GM12892 (cell line): ENCODE data around the gene AGK.
"Not testable (repeated sequence)": the region's sequence is repeated elsewhere in the genome, so short reads cannot be mapped to it uniquely, and the experiment has no call there.

Source experiments
- DNase-seq: peaks from one replicate; pipeline ENCODE4 v3.0.0; 2011; ENCODE audit not compliant: insufficient read length
- FAIRE-seq: peaks from 2 replicates; lab custom pipeline; 2011; peaks lifted over from hg19 to GRCh38; lab: Jason Lieb, UNC
- POLR2A ChIP-seq: IDR thresholded peaks from 2 replicates; pipeline ENCODE4 v1.6.1; 2011; ENCODE audit warnings: low read depth, low read length, control low read depth
- POLR2AphosphoS5 ChIP-seq: IDR thresholded peaks from 2 replicates; pipeline ENCODE4 v1.6.1; 2011; ENCODE audit warnings: low read depth, low read length, control low read depth
- TAF1 ChIP-seq: IDR thresholded peaks from 2 replicates; pipeline ENCODE4 v1.6.1; 2011; ENCODE audit warnings: low read depth, mild to moderate bottlenecking, control low read depth, low read length, borderline replicate concordance

Gene AGK

DNA sequence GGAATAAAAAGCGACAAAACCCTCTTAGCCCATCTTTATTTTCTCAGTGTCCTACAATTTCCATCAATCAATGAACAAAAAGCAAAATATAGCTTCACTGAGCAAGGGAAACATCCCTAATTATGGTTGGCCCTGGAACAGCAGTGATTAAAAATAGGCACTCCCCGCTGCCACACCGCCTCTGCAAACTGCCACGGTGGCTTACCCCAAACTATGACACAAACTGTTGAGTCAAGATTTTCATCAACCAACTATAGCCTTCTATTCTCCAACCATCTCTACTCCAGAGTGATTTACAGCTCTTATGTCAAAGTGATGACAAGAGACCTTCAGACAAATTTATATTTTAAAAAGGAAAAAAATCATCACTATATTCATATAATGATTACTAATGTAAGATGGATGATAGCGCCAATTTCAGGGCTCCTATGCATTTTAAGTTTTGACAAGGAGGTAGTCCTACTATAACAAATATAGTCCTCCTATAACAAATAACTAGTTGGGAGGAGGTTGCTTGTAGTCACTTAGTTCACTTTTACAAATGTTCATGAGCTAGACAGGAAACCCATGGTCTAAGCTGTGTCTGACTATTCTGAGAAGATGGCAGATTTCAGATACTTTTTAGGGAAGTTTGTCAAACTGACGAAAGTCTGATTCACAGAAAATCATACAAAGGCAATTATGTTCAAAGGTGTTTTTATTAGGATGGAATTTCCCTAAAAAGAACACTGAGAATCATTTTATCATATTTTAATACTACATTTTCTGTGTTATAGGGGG is 124.4 kb downstream of the AGK start:
- FAIRE-seq (no peak), DNase-seq (no peak)
- TF ChIP-seq POLR2A = no peak
- TF ChIP-seq TAF1 = no peak
- TF ChIP-seq POLR2AphosphoS5 = no peak

- no peak for DNase-seq
- TF ChIP-seq POLR2AphosphoS5 = no peak
- TF ChIP-seq TAF1 = no peak
- TF ChIP-seq POLR2A = no peak
- peak; percentile 17 for FAIRE-seq
Measured at GRCh38 chr7:141676618-141677017, 125.4 kb downstream of the AGK start.

DNA sequence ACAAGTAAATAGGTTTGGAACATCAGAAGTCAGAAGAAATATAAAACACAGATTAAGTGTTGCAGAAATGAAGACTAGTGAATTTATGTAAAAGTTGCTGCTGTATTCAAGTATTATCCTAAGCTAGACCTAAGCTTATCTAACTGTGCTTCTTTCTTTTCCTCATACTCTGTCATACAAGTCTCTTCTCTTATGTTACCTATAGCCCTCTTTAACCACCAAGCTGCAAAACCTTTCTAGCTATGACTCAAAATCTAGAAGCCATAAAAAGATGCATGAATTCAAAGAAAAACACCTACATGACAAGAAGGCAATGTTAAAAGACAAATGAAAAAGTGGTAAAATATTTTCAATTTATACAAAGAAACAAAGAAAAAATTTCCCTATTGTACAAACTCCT is 127.8 kb downstream of the AGK start:
- FAIRE-seq = no peak
- TF ChIP-seq POLR2AphosphoS5 (no peak), POLR2A (no peak), TAF1 (no peak)
- DNase-seq = no peak

DNA sequence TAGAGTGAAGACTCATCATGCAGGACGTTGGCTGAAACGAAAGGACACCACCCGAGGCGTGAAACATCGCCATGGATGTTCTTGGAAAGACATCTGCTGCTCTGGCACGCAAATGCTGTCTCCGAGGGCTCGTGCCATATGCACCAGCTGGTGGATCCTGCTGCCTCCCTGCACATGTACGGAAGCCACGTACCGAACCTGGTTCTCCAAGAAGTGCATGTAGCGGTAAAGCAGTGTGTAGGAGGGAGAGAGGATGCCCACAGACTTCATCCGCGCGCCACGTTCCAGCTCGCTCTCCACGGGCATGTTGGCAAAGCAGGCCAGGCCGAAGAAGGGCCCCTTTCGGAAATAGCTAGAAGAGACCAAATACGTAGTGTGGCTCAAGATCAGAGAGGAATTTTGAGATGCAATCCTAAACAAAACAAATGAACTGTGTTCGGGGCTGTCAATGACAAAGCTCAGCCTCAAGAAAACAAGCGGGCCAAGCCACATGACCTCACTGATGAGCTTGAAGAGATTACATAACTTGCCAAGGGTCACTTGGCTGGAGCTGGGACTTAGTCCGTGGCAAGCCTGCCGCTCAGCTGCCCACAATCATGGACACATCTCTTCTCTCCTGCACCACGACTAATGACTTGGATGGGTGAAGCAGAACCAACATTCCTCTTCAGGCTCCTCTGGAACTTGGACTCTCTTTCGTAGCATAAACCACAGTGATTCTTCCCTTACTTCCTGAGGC is 134.2 kb downstream of the AGK start:
- TF ChIP-seq POLR2A (no peak), TAF1 (no peak), POLR2AphosphoS5 (no peak)
- DNase-seq = no peak
- FAIRE-seq = no peak

DNA sequence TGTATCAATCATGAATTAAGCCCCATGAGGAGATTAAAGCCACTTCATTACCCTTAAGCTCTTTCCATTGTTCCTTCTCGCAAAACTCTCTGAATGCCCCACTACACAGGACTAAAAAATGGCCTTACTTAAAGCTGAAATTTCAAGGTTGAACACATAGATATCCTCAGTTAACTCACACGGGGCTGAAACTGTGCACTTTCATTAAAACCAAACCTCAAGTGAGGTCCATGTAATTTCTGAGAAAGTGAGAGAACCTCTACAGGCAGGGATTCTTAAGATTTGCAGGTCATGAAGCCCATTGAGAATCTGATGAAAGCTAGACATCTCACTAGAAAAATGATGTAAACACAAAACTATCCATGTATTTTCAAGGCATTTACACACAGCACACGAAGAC is 134.9 kb downstream of the AGK start:
- FAIRE-seq (no peak), DNase-seq (no peak)
- no peak for TF ChIP-seq POLR2AphosphoS5

GRCh38 chr7:141686670-141687069 is 135.5 kb downstream of the AGK start:
- FAIRE-seq (no peak), DNase-seq (no peak)
- TF ChIP-seq TAF1 (no peak), POLR2A (no peak), POLR2AphosphoS5 (no peak)

DNA sequence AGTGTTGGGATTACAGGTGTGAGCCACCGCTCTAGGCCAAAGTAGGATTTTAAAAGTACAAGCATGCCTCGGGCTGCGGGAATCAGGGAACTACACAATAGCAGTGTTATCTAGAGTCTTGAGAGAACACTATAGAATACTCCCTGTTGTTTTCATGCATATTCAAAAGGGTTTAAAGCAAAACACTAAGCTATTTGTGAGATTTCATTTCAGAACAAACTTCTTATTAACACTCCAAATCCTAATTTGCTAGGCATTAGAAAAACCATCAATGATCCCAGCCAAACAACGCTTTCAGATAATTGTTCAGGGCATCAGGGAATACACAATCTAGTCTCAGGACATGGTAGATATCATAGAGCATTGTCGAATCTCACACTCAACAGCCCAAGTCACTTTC is 136.8 kb downstream of the AGK start:
- DNase-seq (no peak), FAIRE-seq (no peak)
- TF ChIP-seq POLR2AphosphoS5 = no peak
- TF ChIP-seq POLR2A = no peak
- TF ChIP-seq TAF1 = no peak

DNA sequence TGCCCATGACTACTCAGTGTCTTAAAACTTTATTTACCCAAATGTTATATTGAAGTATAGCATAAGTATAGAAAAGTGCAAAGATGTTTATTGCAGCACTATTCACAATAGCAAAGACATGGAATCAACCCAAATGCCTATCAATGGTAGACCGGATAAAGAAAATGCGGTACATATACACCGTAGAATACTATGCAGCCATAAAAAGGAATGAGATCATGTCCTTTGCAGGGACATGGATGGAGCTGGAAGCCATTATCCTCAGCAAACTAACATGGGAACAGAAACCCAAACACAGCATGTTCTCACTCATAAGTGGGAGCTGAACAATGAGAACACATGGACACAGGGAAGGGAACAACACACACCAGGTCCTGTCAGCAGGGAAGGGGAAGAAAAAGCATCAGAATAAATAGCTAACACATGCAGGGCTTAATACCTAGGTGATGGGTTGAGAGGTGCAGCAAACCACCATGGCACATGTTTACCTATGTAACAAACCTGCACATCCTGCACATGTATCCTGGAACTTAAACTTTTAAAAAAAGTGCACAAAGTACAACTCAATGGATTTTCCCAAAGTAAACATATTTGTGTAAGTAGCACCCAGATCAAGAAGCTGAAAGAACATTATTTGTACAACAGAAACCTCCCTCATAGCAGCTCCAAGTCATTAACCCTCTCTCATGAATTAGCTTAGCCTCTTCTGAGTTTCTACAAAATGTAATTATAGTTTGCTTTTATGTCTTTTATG is 138.0 kb downstream of the AGK start:
- not testable (repeated sequence) for FAIRE-seq, DNase-seq

DNA sequence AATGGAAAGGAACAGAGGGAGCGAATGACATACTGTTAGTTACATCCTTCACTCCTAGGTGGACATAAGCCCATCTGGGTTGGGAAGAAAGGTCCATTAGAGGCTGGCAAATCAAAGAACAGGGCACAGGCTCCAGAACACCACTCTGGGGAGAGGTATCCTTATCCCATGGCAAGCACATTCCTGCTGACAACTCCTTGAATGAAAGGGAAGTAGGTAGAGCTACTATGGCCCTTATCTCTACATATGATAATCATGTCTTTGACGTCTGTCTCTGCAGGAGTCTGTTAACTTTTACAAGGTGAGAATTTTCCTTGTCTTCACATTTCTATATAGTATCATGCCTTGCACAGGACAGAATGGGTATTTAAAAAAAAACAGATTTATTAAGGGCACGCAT is 140.3 kb downstream of the AGK start:
- FAIRE-seq (no peak), DNase-seq (no peak)
- TF ChIP-seq POLR2A (no peak), POLR2AphosphoS5 (no peak), TAF1 (no peak)

GRCh38 chr7:141691961-141692360 is 140.8 kb downstream of the AGK start:
- TF ChIP-seq POLR2A = no peak
- TF ChIP-seq TAF1 = no peak
- no peak for TF ChIP-seq POLR2AphosphoS5
- FAIRE-seq (no peak), DNase-seq (no peak)

DNA sequence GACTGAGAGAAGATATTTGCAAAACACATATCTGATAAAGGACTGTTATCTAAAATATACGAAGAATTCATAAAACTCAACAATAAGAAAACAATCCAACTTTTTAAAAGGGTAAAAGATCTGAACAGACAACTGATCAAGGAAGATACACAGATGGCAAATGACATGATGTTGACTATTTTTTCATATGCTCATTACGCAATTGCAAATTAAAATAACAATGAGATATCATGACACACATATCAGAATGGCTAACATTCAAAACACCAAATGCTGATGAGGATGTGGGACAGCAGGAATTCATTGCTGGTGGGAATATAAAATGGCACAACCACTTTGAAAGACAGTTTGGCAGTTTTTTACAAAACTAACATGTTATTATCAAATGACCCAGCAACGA is 141.9 kb downstream of the AGK start:
- FAIRE-seq (peak; percentile 80), DNase-seq (no peak)
- no peak for TF ChIP-seq TAF1
- no peak for TF ChIP-seq POLR2A
- no peak for TF ChIP-seq POLR2AphosphoS5

DNA sequence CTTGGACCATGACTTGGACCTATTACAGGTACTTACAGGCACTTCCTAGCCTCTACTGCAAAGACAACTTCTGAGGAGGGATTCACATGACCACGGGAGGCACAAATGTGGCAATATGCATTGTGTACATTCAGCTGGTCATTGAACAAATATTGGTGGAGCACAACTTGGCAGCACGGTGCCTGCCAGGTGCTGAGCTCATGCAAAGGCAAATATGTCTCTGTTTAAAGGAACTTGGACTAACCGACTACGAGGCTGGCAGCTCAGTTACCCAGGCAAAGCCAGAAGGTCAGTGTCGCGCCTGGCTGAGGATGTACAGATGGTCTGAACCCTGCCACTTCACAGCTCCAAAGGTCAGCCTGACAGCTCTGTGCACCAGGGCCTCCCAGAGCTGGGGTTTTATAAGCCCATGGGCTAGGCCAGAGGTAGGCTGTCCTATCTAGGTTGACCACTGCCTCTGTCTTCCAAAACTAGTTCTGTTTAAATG is 144.6 kb downstream of the AGK start:
- no peak for FAIRE-seq
- no peak for DNase-seq
- TF ChIP-seq POLR2AphosphoS5 (no peak), POLR2A (no peak), TAF1 (no peak)

GRCh38 chr7:141696348-141696747 is 145.1 kb downstream of the AGK start:
- FAIRE-seq = no peak
- DNase-seq = no peak
- no peak for TF ChIP-seq POLR2A
- TF ChIP-seq TAF1 = no peak
- no peak for TF ChIP-seq POLR2AphosphoS5
